ENCODE results near the gene STRN4. TPM values are rescaled to one million over a fixed set of nuclear protein-coding genes. Genes with fewer than 3 reads are reported as not detected.

Gene STRN4
- total and polyA plus RNA-seq, 9 of the 15 experiments (the other 6 are each of a cell fraction or from before 2014, with no cell fraction given), result 0.62 to 83.7 (median 36.9) TPM

GRCh38 chr19:46733690-46734292, 12.5 kb downstream of the STRN4 start:
- POLR2A ChIA-PET, result interaction anchor here (0.6 to 1.1 kb wide), 2 partner anchors 20 to 93 kb away, joined by 3 read pairs; no protein-coding TSS in a partner anchor
- no peak for ATAC-seq
- in situ Hi-C loops (cut with MboI), result no loop called here
- Histone ChIP-seq H3K27me3 (ENCODE audit: control insufficient read depth in 2 of 2, insufficient read depth in 2 of 2, low read length in 2 of 2) (no peaks in the 10 kb centered on the region), H3K4me1 (replicated peaks in 1 of 2; ENCODE audit: control insufficient read depth in 2 of 2, insufficient read depth in 2 of 2, low read length in 2 of 2) (peaks cover 52 to 75% of the 10 kb centered on the region in 2 experiments), H3K79me2 (ENCODE audit: control insufficient read depth, insufficient read depth, low read length) (peaks cover 68% of the 10 kb centered on the region), H3K27ac (ENCODE audit: extremely low read depth, low read depth, low read length) (no peak overlapping the region), H3K9me3 (replicated peaks; ENCODE audit: control insufficient read depth, insufficient read depth, low read depth, low read length) (no peaks in the 10 kb centered on the region), H3K4me3 (no peak overlapping the region), H2AFZ (ENCODE audit: low read depth, low read length) (no peak overlapping the region), H3K9ac (ENCODE audit: insufficient read depth in 1 of 2, low read depth in 2 of 2, low read length in 2 of 2) (no peak overlapping the region), H4K20me1 (replicated peaks; ENCODE audit: control insufficient read depth, insufficient read depth, low read length) (peaks cover 52% of the 10 kb centered on the region), H3K4me2 (ENCODE audit: insufficient read depth, low read length) (no peak overlapping the region), H3K36me3 (ENCODE audit: control insufficient read depth, insufficient read depth, low read length) (peaks cover 86% of the 10 kb centered on the region), H3K9me1 (ENCODE audit: control insufficient read depth, insufficient read depth, low read length) (peaks cover 9% of the 10 kb centered on the region)
- no TSS peak for BruUV-seq (replicated peaks)
- DNase-seq (ENCODE audit: extremely low read depth in 1 of 4, low spot score in 3 of 4), result no peak
- intact Hi-C loops (cut with micrococcal nuclease), result no loop called here
- CTCF ChIA-PET (ENCODE audit: low intra/inter-chr PET ratio), result no interaction called here
- no peak for FAIRE-seq
- TF ChIP-seq ZNF407 (IDR thresholded peaks at IDR 0.05; ENCODE audit: low read depth) (no peak), ZNF586 (CRISPR knock-in tag; conservative IDR thresholded peaks at IDR 0.05) (no peak), RBM34 (IDR thresholded peaks at IDR 0.05; ENCODE audit: borderline replicate concordance, insufficient read depth, low read length) (no peak), ZBTB2 (IDR thresholded peaks at IDR 0.05) (no peak), POLR2AphosphoS5 (IDR thresholded peaks at IDR 0.05; ENCODE audit: control insufficient read depth, insufficient read depth, low read depth, low read length) (0 out of 2 replicates have a peak, but pooled peaks have one; percentile 16), RBFOX2 (IDR thresholded peaks at IDR 0.05; ENCODE audit: low read depth, low read length) (0 out of 2 replicates have a peak, but pooled peaks have one; percentile 5), ZZZ3 (IDR thresholded peaks at IDR 0.05) (no peak), WHSC1 (IDR thresholded peaks at IDR 0.05; ENCODE audit: low read length) (peak; percentile 83), RBM22 (IDR thresholded peaks at IDR 0.05; ENCODE audit: low read depth, low read length, poor library complexity, severe bottlenecking) (no peak), PTTG1 (tag; IDR thresholded peaks at IDR 0.05; ENCODE audit: low read depth) (no peak), TSC22D4 (tag; IDR thresholded peaks at IDR 0.05) (no peak), COPS2 (conservative IDR thresholded peaks at IDR 0.05) (no peak)
- WGBS (ENCODE audit: insufficient coverage, low coverage, missing lambda C conversion rate), result 89% methylated on average over 11 of the region's 11 CpGs
